A673 (cell line): Measurements from ENCODE around the gene AK3.

ENCODE experiments used
- CTCF ChIP-seq: fragments of 300-800, 200-600 bp; sonication (generic); conservative IDR thresholded peaks from 2 replicates; pipeline ENCODE4 v1.5.1; 2017; ENCODE audit warnings: low read depth, mild to moderate bottlenecking, antibody characterized with exemption, low read length, moderate library complexity, mixed read lengths
- EZH2 ChIP-seq: fragments of 200-600 bp; sonication (generic); IDR thresholded peaks from 2 replicates; pipeline ENCODE4 v1.6.1; 2017; ENCODE audit warnings: borderline replicate concordance, low read depth, mild to moderate bottlenecking, mixed read lengths, antibody characterized with exemption, low read length; ENCODE audit not compliant: poor library complexity, severe bottlenecking

- no peak for TF ChIP-seq EZH2
- no peak for TF ChIP-seq CTCF
These were observed 22.1 kb downstream of the AK3 start for GRCh38 chr9:4718911-4719310.
